H1 (cell line): ENCODE measurements around the gene SSR2. TPM values are rescaled to one million over a fixed set of nuclear protein-coding genes. Genes with fewer than 3 reads are reported as not detected.

Source experiments
- CHD1 ChIP-seq: IDR thresholded peaks from 2 replicates; pipeline ENCODE4 v1.6.1; 2012; ENCODE audit warnings: low read depth, low read length, improper control_type of control experiment
- TEAD4 ChIP-seq: IDR thresholded peaks from 2 replicates; pipeline ENCODE4 v1.6.1; 2012; ENCODE audit warnings: low read depth, low read length, inconsistent platforms, mixed read lengths
- ZNF274 ChIP-seq: IDR thresholded peaks from 2 replicates; pipeline ENCODE4 v1.7.0; 2012; ENCODE audit warnings: low read length, borderline replicate concordance; ENCODE audit errors: extremely low read depth
- polyA plus RNA-seq, 7 experiments: library from polyadenylated mRNA; depleted of rRNA in 3 of 7; stranded (reverse) in 5 of 7; unstranded in 2 of 7; fragments of >200 nt in 5 of 7; fragments of 200-250 nt in 2 of 7; gene quantifications; 1 replicate in 5 of 7; 2 replicates in 1 of 7; 4 replicates in 1 of 7; pipeline versions ENCODE4 v1.2.1 to v1.2.3, GENCODE V29; 2011 to 2013; ENCODE audit warnings: missing spikeins in 2 of 7, mixed read lengths in 2 of 7
- total RNA-seq: library from RNA; stranded (reverse); fragmentation: NEBNext Ultra II Directional; extraction: Animal tissue kit (Norgen Biotek cat#: 25700); gene quantifications from 2 replicates; pipeline ENCODE4 v1.2.1, GENCODE V29; 2021
- TF ChIP-seq, protein P1 (sequence below): fragments of 300-600 bp; sonication (generic); IDR thresholded peaks from 2 replicates; pipeline ENCODE4 v1.7.1; 2012; ENCODE audit warnings: low read length, moderate library complexity, mild to moderate bottlenecking, inconsistent platforms; ENCODE audit not compliant: insufficient replicate concordance

The SSR2 gene
- total and polyA plus RNA-seq, 2 of the 8 experiments (the other 6 are each of a cell fraction or from before 2014, with no cell fraction given): 190 to 648 TPM

DNA sequence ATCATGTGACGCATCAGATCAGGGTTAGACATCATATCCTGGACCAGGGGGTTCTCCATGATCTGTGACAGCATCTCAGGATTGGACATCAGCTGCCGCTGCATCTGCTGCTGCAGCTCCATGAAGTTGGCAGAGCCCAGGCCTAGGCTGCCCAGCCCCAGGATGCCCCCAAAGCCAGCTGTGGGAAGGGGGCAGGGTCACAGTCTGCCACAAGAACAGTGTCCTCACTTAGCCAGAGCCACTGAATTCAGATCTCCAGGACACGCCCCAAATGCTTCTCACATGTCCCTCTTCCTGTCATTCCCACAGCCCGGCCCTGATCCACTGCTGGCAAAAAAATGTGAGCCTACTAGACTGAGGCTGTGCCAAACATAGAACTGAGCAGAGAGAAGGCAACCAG is 29.6 kb upstream of the SSR2 start (continued):
- TF ChIP-seq, protein P1, sequence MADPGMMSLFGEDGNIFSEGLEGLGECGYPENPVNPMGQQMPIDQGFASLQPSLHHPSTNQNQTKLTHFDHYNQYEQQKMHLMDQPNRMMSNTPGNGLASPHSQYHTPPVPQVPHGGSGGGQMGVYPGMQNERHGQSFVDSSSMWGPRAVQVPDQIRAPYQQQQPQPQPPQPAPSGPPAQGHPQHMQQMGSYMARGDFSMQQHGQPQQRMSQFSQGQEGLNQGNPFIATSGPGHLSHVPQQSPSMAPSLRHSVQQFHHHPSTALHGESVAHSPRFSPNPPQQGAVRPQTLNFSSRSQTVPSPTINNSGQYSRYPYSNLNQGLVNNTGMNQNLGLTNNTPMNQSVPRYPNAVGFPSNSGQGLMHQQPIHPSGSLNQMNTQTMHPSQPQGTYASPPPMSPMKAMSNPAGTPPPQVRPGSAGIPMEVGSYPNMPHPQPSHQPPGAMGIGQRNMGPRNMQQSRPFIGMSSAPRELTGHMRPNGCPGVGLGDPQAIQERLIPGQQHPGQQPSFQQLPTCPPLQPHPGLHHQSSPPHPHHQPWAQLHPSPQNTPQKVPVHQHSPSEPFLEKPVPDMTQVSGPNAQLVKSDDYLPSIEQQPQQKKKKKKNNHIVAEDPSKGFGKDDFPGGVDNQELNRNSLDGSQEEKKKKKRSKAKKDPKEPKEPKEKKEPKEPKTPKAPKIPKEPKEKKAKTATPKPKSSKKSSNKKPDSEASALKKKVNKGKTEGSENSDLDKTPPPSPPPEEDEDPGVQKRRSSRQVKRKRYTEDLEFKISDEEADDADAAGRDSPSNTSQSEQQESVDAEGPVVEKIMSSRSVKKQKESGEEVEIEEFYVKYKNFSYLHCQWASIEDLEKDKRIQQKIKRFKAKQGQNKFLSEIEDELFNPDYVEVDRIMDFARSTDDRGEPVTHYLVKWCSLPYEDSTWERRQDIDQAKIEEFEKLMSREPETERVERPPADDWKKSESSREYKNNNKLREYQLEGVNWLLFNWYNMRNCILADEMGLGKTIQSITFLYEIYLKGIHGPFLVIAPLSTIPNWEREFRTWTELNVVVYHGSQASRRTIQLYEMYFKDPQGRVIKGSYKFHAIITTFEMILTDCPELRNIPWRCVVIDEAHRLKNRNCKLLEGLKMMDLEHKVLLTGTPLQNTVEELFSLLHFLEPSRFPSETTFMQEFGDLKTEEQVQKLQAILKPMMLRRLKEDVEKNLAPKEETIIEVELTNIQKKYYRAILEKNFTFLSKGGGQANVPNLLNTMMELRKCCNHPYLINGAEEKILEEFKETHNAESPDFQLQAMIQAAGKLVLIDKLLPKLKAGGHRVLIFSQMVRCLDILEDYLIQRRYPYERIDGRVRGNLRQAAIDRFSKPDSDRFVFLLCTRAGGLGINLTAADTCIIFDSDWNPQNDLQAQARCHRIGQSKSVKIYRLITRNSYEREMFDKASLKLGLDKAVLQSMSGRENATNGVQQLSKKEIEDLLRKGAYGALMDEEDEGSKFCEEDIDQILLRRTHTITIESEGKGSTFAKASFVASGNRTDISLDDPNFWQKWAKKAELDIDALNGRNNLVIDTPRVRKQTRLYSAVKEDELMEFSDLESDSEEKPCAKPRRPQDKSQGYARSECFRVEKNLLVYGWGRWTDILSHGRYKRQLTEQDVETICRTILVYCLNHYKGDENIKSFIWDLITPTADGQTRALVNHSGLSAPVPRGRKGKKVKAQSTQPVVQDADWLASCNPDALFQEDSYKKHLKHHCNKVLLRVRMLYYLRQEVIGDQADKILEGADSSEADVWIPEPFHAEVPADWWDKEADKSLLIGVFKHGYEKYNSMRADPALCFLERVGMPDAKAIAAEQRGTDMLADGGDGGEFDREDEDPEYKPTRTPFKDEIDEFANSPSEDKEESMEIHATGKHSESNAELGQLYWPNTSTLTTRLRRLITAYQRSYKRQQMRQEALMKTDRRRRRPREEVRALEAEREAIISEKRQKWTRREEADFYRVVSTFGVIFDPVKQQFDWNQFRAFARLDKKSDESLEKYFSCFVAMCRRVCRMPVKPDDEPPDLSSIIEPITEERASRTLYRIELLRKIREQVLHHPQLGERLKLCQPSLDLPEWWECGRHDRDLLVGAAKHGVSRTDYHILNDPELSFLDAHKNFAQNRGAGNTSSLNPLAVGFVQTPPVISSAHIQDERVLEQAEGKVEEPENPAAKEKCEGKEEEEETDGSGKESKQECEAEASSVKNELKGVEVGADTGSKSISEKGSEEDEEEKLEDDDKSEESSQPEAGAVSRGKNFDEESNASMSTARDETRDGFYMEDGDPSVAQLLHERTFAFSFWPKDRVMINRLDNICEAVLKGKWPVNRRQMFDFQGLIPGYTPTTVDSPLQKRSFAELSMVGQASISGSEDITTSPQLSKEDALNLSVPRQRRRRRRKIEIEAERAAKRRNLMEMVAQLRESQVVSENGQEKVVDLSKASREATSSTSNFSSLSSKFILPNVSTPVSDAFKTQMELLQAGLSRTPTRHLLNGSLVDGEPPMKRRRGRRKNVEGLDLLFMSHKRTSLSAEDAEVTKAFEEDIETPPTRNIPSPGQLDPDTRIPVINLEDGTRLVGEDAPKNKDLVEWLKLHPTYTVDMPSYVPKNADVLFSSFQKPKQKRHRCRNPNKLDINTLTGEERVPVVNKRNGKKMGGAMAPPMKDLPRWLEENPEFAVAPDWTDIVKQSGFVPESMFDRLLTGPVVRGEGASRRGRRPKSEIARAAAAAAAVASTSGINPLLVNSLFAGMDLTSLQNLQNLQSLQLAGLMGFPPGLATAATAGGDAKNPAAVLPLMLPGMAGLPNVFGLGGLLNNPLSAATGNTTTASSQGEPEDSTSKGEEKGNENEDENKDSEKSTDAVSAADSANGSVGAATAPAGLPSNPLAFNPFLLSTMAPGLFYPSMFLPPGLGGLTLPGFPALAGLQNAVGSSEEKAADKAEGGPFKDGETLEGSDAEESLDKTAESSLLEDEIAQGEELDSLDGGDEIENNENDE: no peak
- no peak for TF ChIP-seq ZNF274
- no peak for TF ChIP-seq CHD1
- no peak for TF ChIP-seq TEAD4
